Keratinocyte (primary cell): ENCODE results near the gene ZNF831. TPM values are rescaled to one million over a fixed set of nuclear protein-coding genes. Genes with fewer than 3 reads are reported as not detected.

Experiments
- DNase-seq: peaks from one replicate; pipeline ENCODE4 v3.0.0-alpha.2; 2011; ENCODE audit warnings: low read depth, missing footprints, low spot score
- FAIRE-seq: peaks from 2 replicates; lab custom pipeline; 2011; peaks lifted over from hg19 to GRCh38; lab: Jason Lieb, UNC
- H2AFZ ChIP-seq: 2 replicates; pipeline ENCODE4 v1.6.0; 2012; ENCODE audit warnings: low read length, control low read depth, inconsistent platforms; ENCODE audit not compliant: control insufficient read depth
- H3K27ac ChIP-seq: 2 replicates; pipeline ENCODE4 v1.5.1; 2011; ENCODE audit warnings: low read length; ENCODE audit not compliant: control insufficient read depth, insufficient read depth
- H3K27me3 ChIP-seq: 3 replicates; pipeline ENCODE4 v1.6.0; 2011; ENCODE audit warnings: low read length; ENCODE audit not compliant: control insufficient read depth, insufficient read depth; ENCODE audit errors: extremely low read depth
- H3K36me3 ChIP-seq, 2 experiments: 2 replicates in 1 of 2; 3 replicates in 1 of 2; pipeline ENCODE4 v1.5.1; 2011; ENCODE audit warnings: low read length in 2 of 2, mild to moderate bottlenecking in 1 of 2; ENCODE audit not compliant: control insufficient read depth in 2 of 2, insufficient read depth in 2 of 2; ENCODE audit errors: extremely low read depth in 1 of 2
- H3K4me1 ChIP-seq: 3 replicates; pipeline ENCODE4 v1.5.1; 2011; ENCODE audit warnings: low read length; ENCODE audit not compliant: control insufficient read depth, insufficient read depth; ENCODE audit errors: extremely low read depth
- H3K4me2 ChIP-seq: 3 replicates; pipeline ENCODE4 v1.6.0; 2011; ENCODE audit warnings: low read depth, low read length; ENCODE audit not compliant: control insufficient read depth, insufficient read depth; ENCODE audit errors: extremely low read depth
- H3K4me3 ChIP-seq, 3 experiments: fragments of 200-600 bp in 1 of 3; sonication (generic) in 1 of 3; 2 replicates in 2 of 3; 3 replicates in 1 of 3; pipeline ENCODE4 v1.5.1; 2011 to 2016; ENCODE audit warnings: low read length in 3 of 3, mild to moderate bottlenecking in 3 of 3, control low read depth in 2 of 3, inconsistent platforms in 1 of 3, low read depth in 1 of 3, mixed read lengths in 1 of 3, mixed run types in 1 of 3, moderate library complexity in 1 of 3; ENCODE audit not compliant: control insufficient read depth in 2 of 3, insufficient read depth in 2 of 3; ENCODE audit errors: extremely low read depth in 1 of 3
- H3K79me2 ChIP-seq: 2 replicates; pipeline ENCODE4 v1.6.0; 2012; ENCODE audit warnings: low read length; ENCODE audit not compliant: control insufficient read depth, insufficient read depth
- H3K9ac ChIP-seq: 3 replicates; pipeline ENCODE4 v1.6.0; 2011; ENCODE audit warnings: low read length; ENCODE audit not compliant: control insufficient read depth, insufficient read depth; ENCODE audit errors: extremely low read depth
- H3K9me1 ChIP-seq: 3 replicates; pipeline ENCODE4 v1.6.0; 2011; ENCODE audit warnings: low read length; ENCODE audit not compliant: control insufficient read depth, insufficient read depth; ENCODE audit errors: extremely low read depth
- H3K9me3 ChIP-seq: 2 replicates; pipeline ENCODE4 v1.5.1; 2012; ENCODE audit warnings: low read depth, low read length; ENCODE audit not compliant: control insufficient read depth
- H4K20me1 ChIP-seq: 3 replicates; pipeline ENCODE4 v1.6.0; 2011; ENCODE audit warnings: low read length; ENCODE audit not compliant: control insufficient read depth, insufficient read depth; ENCODE audit errors: extremely low read depth
- EZH2 ChIP-seq: IDR thresholded peaks from one replicate; pipeline ENCODE4 v1.6.1; 2012; ENCODE audit warnings: inconsistent platforms, mild to moderate bottlenecking, low read length, moderate library complexity
- dilution Hi-C: fragments of 300-500 bp; cut with MboI; formaldehyde crosslinking; loops from one replicate; pipeline ENCODE4 v1.7.0; 2020; ENCODE audit warnings: low sequenced_read_pairs; ENCODE audit not compliant: extremely low pct_ligation_motif_present
- polyA plus RNA-seq, 5 experiments: library from polyadenylated mRNA; depleted of rRNA in 3 of 5; stranded (reverse) in 3 of 5; stranded (forward) in 1 of 5; unstranded in 1 of 5; fragments of >200 nt; gene quantifications; 1 replicate in 1 of 5; 2 replicates in 3 of 5; 3 replicates in 1 of 5; pipeline versions ENCODE4 v1.2.1 to v1.2.3, GENCODE V29; 2011 to 2012; ENCODE audit warnings: missing spikeins in 2 of 5, low read depth in 1 of 5, low replicate concordance in 1 of 5
- TF ChIP-seq, protein P1 (sequence below), 3 experiments: IDR thresholded peaks in 1 of 3; conservative IDR thresholded peaks in 1 of 3; optimal IDR thresholded peaks in 1 of 3; 2 replicates in 2 of 3; 3 replicates in 1 of 3; pipeline versions ENCODE3 to v1.5.1; 2011; ENCODE audit warnings: low read length in 3 of 3, mild to moderate bottlenecking in 3 of 3, moderate library complexity in 2 of 3, control low read depth in 1 of 3, inconsistent platforms in 1 of 3; ENCODE audit not compliant: insufficient read depth in 2 of 3; ENCODE audit errors: extremely low read depth in 1 of 3

Gene ZNF831
- polyA plus RNA-seq, 1 donor (not counting 4 experiments of a cell fraction or from before 2014, with no cell fraction given), result not detected

DNA sequence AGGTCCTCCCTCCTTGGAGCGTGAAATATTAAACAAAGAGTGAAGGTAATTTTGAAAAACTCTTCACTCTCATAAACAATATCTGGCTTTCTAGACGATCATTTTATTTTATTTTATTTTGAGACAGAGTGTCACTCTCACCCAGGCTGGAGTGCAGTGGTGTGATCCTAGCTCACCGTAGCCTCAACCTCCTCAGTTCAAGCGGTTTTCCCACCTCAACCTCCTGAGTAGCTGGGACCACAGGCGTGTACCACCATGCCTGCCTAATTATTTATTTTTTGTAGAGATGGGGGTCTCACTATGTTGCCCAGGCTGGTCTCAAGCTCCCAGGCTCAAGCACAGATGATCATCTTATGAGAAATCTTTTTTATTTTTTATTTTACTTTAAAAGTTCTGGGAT, 16.4 kb downstream of the ZNF831 start:
- Histone ChIP-seq H3K79me2 (no peaks in the 10 kb centered on the region), H3K27me3 (no peaks in the 10 kb centered on the region), H4K20me1 (no peaks in the 10 kb centered on the region)

GRCh38 chr20:59181936-59182335, 18.3 kb downstream of the ZNF831 start:
- Histone ChIP-seq H3K4me2 (no peak overlapping the region), H3K9me1 (no peaks in the 10 kb centered on the region), H3K27ac (no peak overlapping the region), H3K27me3 (no peaks in the 10 kb centered on the region), H4K20me1 (no peaks in the 10 kb centered on the region), H3K4me3 (no peak overlapping the region), H3K9ac (no peak overlapping the region), H3K36me3 (no peaks in the 10 kb centered on the region), H2AFZ (no peak overlapping the region), H3K9me3 (no peaks in the 10 kb centered on the region), H3K4me1 (no peaks in the 10 kb centered on the region), H3K79me2 (no peaks in the 10 kb centered on the region)
- DNase-seq (no peak), FAIRE-seq (no peak)
- dilution Hi-C loops, result no loop called here
- TF ChIP-seq, protein P1, sequence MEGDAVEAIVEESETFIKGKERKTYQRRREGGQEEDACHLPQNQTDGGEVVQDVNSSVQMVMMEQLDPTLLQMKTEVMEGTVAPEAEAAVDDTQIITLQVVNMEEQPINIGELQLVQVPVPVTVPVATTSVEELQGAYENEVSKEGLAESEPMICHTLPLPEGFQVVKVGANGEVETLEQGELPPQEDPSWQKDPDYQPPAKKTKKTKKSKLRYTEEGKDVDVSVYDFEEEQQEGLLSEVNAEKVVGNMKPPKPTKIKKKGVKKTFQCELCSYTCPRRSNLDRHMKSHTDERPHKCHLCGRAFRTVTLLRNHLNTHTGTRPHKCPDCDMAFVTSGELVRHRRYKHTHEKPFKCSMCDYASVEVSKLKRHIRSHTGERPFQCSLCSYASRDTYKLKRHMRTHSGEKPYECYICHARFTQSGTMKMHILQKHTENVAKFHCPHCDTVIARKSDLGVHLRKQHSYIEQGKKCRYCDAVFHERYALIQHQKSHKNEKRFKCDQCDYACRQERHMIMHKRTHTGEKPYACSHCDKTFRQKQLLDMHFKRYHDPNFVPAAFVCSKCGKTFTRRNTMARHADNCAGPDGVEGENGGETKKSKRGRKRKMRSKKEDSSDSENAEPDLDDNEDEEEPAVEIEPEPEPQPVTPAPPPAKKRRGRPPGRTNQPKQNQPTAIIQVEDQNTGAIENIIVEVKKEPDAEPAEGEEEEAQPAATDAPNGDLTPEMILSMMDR (optimal IDR thresholded peaks at IDR 0.05 in 1 of 3, IDR thresholded peaks at IDR 0.05 in 1 of 3, conservative IDR thresholded peaks at IDR 0.05 in 1 of 3; ENCODE audit: extremely low read depth in 1 of 3, insufficient read depth in 2 of 3, low read length in 3 of 3), result no peak
- no peak for TF ChIP-seq EZH2

More for the DNA sequence above, 16.4 kb downstream of the ZNF831 start:
- Histone ChIP-seq H3K36me3 (no peaks in the 10 kb centered on the region), H3K9me3 (no peaks in the 10 kb centered on the region), H3K9ac (no peak overlapping the region), H3K9me1 (no peaks in the 10 kb centered on the region), H3K27ac (no peak overlapping the region), H3K4me3 (no peak overlapping the region), H3K4me2 (no peak overlapping the region), H2AFZ (no peak overlapping the region), H3K4me1 (no peaks in the 10 kb centered on the region)
- no peak for DNase-seq
- dilution Hi-C loops, result no loop called here
- no peak for TF ChIP-seq EZH2
- TF ChIP-seq, protein P1 (optimal IDR thresholded peaks at IDR 0.05 in 1 of 3, IDR thresholded peaks at IDR 0.05 in 1 of 3, conservative IDR thresholded peaks at IDR 0.05 in 1 of 3; ENCODE audit: extremely low read depth in 1 of 3, insufficient read depth in 2 of 3, low read length in 3 of 3), result no peak
- FAIRE-seq, result no peak
